Upper lobe of right lung (tissue), 1 donor: ENCODE data around the gene BET1. TPM values are rescaled to one million over a fixed set of nuclear protein-coding genes. Genes with fewer than 3 reads are reported as not detected.

Experiments used
- ATAC-seq: fragments of 200-7000 bp; cut with Tn5 transposase; one replicate; pipeline ENCODE4 v1.9.1; 2020; ENCODE audit warnings: mild to moderate bottlenecking, moderate library complexity
- DNase-seq: peaks from one replicate; pipeline ENCODE4 v3.0.0-alpha.2; 2020
- H3K27ac ChIP-seq: fragments of 200-600 bp; one replicate; pipeline ENCODE4 v1.8.0; 2022
- H3K27me3 ChIP-seq: fragments of 200-600 bp; one replicate; pipeline ENCODE4 v1.8.0; 2022; ENCODE audit warnings: mild to moderate bottlenecking
- H3K36me3 ChIP-seq: fragments of 200-600 bp; one replicate; pipeline ENCODE4 v1.8.0; 2022
- H3K4me1 ChIP-seq: fragments of 200-600 bp; one replicate; pipeline ENCODE4 v1.8.0; 2022
- H3K4me3 ChIP-seq: fragments of 200-600 bp; one replicate; pipeline ENCODE4 v1.8.0; 2022; ENCODE audit warnings: mild to moderate bottlenecking
- H3K9me3 ChIP-seq: fragments of 200-600 bp; one replicate; pipeline ENCODE4 v1.8.0; 2022
- intact Hi-C: fragments of 100-400 bp; cut with DNase I; formaldehyde crosslinking; loops from one replicate; pipeline ENCODE4 v1.11.0; 2022
- total RNA-seq: library from RNA; stranded (reverse); fragmentation: NEBNext Ultra II Directional; extraction: Animal tissue kit (Norgen Biotek cat#: 25700); gene quantifications from one replicate; pipeline ENCODE4 v1.2.1, GENCODE V29; 2021
- TF ChIP-seq, protein P1 (sequence below): fragments of 200-600 bp; IDR thresholded peaks from one replicate; pipeline ENCODE4 v1.8.0; 2022; ENCODE audit warnings: antibody characterized with exemption
- donor health status: DM: no; HTN: yes; CAD: no; lungs with severe emphysema.

BET1 gene
- total RNA-seq, 1 donor from 2014 or later: 24.3 TPM

DNA sequence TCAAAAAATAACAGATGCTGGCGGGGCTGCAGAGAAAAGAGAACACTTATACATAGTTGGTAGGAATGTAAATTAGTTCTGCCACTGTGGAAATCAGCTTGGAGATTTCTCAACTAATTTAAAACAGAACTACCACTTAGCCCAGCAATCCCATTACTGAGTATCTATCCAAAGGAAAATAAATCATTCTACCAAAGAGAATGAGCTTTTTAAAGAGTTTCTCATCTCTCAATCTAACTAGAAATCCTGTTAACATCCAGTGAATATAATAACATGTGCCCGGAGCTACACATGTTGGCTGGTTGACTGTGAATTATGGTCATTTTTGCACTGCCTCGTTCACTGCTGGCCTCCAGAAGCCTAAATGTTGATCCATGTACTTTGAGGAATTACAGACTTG lies 39.3 kb downstream of the BET1 start:
- ATAC-seq (no peak), DNase-seq (no peak)
- intact Hi-C loops: no loop called here
- Histone ChIP-seq H3K4me1 (no peaks in the 10 kb centered on the region), H3K9me3 (no peaks in the 10 kb centered on the region), H3K27me3 (no peaks in the 10 kb centered on the region), H3K27ac (no peak overlapping the region), H3K4me3 (no peak overlapping the region), H3K36me3 (no peaks in the 10 kb centered on the region)
- TF ChIP-seq, protein P1, sequence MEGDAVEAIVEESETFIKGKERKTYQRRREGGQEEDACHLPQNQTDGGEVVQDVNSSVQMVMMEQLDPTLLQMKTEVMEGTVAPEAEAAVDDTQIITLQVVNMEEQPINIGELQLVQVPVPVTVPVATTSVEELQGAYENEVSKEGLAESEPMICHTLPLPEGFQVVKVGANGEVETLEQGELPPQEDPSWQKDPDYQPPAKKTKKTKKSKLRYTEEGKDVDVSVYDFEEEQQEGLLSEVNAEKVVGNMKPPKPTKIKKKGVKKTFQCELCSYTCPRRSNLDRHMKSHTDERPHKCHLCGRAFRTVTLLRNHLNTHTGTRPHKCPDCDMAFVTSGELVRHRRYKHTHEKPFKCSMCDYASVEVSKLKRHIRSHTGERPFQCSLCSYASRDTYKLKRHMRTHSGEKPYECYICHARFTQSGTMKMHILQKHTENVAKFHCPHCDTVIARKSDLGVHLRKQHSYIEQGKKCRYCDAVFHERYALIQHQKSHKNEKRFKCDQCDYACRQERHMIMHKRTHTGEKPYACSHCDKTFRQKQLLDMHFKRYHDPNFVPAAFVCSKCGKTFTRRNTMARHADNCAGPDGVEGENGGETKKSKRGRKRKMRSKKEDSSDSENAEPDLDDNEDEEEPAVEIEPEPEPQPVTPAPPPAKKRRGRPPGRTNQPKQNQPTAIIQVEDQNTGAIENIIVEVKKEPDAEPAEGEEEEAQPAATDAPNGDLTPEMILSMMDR: no peak

DNA sequence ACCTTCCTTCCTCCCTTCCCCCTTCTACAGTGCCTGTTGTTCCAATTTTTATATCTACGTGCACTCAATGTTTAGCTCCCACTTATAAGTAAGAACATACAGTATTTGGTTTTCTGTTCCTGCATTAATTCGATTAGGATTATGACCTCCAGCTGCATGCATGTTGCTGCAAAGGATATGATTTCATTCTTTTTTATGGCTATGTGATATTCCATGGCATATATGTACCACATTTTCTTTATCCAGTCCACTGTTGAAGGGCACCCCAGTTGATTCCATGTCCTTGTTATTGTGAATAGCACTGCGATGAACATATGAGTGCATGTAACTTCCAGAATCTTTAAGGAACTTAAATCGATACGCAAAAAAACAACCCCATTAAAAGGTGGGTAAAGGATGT lies 39.9 kb downstream of the BET1 start:
- Histone ChIP-seq H3K4me3 (no peak overlapping the region), H3K36me3 (no peaks in the 10 kb centered on the region), H3K27me3 (no peaks in the 10 kb centered on the region), H3K9me3 (no peaks in the 10 kb centered on the region), H3K27ac (no peak overlapping the region), H3K4me1 (no peaks in the 10 kb centered on the region)
- TF ChIP-seq, protein P1: no peak
- ATAC-seq (no peak), DNase-seq (no peak)
- intact Hi-C loops: no loop called here

DNA sequence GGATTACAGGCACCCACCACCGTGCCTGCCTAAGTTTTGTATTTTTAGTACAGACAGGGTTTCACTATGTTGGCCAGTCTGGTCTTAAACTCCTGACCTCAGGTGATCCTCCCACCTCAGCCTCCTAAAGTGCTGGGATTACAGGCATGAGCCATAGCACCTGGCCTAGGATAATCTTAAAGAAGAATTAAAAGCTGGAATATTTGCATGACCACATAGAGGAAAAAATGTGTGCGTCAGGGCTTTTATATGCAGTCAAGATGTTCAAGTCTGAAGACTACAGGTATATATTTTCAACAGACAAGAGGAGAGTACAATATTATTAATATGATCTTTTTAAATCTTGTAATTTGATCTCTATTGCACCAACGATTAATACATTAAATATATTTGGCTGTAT lies 43.2 kb downstream of the BET1 start:
- no peak overlapping the region for H3K4me3 ChIP-seq
- TF ChIP-seq, protein P1: no peak
- intact Hi-C loops: no loop called here
- no peaks in the 10 kb centered on the region for H3K36me3 ChIP-seq
- H3K27me3 ChIP-seq: no peaks in the 10 kb centered on the region
- no peaks in the 10 kb centered on the region for H3K9me3 ChIP-seq
- H3K4me1 ChIP-seq: no peaks in the 10 kb centered on the region
- no peak for ATAC-seq
- DNase-seq: no peak
- H3K27ac ChIP-seq: no peak overlapping the region

DNA sequence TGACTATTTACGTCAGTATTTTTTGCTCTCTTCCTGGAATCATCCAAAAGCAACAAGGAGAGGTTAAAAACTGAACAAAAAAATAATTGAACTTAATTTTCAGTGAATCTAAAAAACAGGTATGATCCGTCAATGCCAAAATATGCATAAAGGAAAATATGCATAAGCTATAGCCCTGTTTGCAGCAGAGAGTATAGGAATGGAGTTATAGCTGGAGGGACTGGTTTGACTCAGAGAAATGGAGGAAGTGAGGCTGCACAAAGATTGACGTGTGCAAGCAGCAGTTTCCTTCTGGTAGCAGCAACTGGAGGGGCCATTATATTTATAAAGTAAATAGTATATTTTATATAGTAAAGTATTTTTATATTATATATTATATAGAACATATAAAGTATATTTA lies 45.5 kb downstream of the BET1 start:
- no peaks in the 10 kb centered on the region for H3K27me3 ChIP-seq
- TF ChIP-seq, protein P1: no peak
- intact Hi-C loops: no loop called here
- DNase-seq (no peak), ATAC-seq (no peak)
- no peak overlapping the region for H3K27ac ChIP-seq
- H3K4me3 ChIP-seq: no peak overlapping the region
- H3K9me3 ChIP-seq: no peaks in the 10 kb centered on the region
- no peaks in the 10 kb centered on the region for H3K36me3 ChIP-seq
- H3K4me1 ChIP-seq: no peaks in the 10 kb centered on the region

DNA sequence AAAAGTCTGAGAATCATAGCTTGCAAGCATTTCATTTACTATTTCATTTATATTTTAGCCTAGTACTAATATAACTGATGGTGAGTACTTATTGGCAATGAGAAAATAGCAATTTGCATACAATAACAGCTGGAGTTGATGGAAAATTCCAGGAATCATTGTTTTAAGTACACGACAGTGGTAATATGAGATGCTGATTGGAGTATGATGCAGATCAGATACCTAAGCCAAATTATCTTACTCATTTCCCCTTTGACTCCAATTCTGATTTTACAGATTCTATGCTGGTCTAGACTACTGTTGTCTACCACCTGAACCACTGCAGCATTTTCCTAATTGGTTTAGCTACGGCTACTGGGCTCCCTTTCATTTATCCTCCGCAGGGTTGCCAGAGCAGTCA lies 45.9 kb downstream of the BET1 start:
- no peaks in the 10 kb centered on the region for H3K4me1 ChIP-seq
- ATAC-seq: no peak
- intact Hi-C loops: no loop called here
- no peaks in the 10 kb centered on the region for H3K27me3 ChIP-seq
- TF ChIP-seq, protein P1: no peak
- no peak for DNase-seq
- H3K27ac ChIP-seq: no peak overlapping the region
- H3K9me3 ChIP-seq: no peaks in the 10 kb centered on the region
- no peaks in the 10 kb centered on the region for H3K36me3 ChIP-seq
- H3K4me3 ChIP-seq: no peak overlapping the region

DNA sequence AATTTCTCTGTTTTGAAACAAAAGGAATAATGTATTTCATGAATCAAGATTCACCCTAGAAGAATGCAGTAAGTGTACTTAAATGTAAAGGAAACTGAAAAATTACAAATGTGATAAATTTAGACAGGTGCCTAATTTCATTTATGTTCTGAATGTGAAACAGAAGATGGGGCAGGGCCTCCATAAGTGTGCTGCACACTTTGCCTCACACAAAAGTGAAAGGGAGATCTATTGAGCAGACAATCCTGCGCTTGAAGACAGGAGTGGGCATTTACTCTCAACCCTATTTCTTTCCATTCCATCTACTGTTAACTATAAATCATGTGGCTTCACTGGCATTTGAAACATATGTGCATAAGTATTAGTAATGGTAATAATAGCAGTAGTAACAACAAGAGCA lies 46.4 kb downstream of the BET1 start:
- no peaks in the 10 kb centered on the region for H3K27me3 ChIP-seq
- intact Hi-C loops: no loop called here
- no peak overlapping the region for H3K27ac ChIP-seq
- H3K4me1 ChIP-seq: no peaks in the 10 kb centered on the region
- DNase-seq (no peak), ATAC-seq (no peak)
- no peaks in the 10 kb centered on the region for H3K36me3 ChIP-seq
- no peak overlapping the region for H3K4me3 ChIP-seq
- no peaks in the 10 kb centered on the region for H3K9me3 ChIP-seq
- TF ChIP-seq, protein P1: no peak
